DND-41 (cell line): ENCODE measurements around the gene GCSH.

ENCODE experiments used
- ATAC-seq: fragments of 200-7000 bp; cut with Tn5 transposase; 3 replicates; pipeline ENCODE4 v1.9.1; 2021; ENCODE audit warnings: low read depth; ENCODE audit not compliant: insufficient read depth
- DNase-seq: peaks from one replicate; pipeline ENCODE4 v3.0.0-alpha.2; 2020
- H2AFZ ChIP-seq: 2 replicates; pipeline ENCODE4 v1.6.0; 2012; ENCODE audit warnings: low read depth, low read length
- H3K27ac ChIP-seq: 2 replicates; pipeline ENCODE4 v1.5.1; 2012; ENCODE audit warnings: low read length, inconsistent platforms
- H3K27me3 ChIP-seq: fragments of 200-600 bp; sonication (generic); 2 replicates; pipeline ENCODE4 v1.6.0; 2012; ENCODE audit warnings: low read length, mild to moderate bottlenecking, inconsistent platforms; ENCODE audit not compliant: insufficient read depth, poor library complexity
- H3K36me3 ChIP-seq: 2 replicates; pipeline ENCODE4 v1.5.1; 2012; ENCODE audit warnings: low read length, inconsistent platforms; ENCODE audit not compliant: insufficient read depth
- H3K4me1 ChIP-seq: 2 replicates; pipeline ENCODE4 v1.5.1; 2012; ENCODE audit warnings: mild to moderate bottlenecking, low read length; ENCODE audit not compliant: insufficient read depth
- H3K4me2 ChIP-seq: 2 replicates; pipeline ENCODE4 v1.6.0; 2012; ENCODE audit warnings: mild to moderate bottlenecking, moderate library complexity, low read length, inconsistent platforms; ENCODE audit not compliant: insufficient read depth
- H3K4me3 ChIP-seq, 2 experiments: fragments of 200-600 bp in 1 of 2; shearing (Covaris generic) in 1 of 2; 2 replicates each; pipeline ENCODE4 v1.5.1; 2012 to 2016; ENCODE audit warnings: inconsistent platforms in 2 of 2, low read length in 2 of 2, mild to moderate bottlenecking in 2 of 2, low read depth in 1 of 2, moderate library complexity in 1 of 2
- H3K79me2 ChIP-seq: 2 replicates; pipeline ENCODE4 v1.6.0; 2012; ENCODE audit warnings: low read length, inconsistent platforms; ENCODE audit not compliant: insufficient read depth
- H3K9ac ChIP-seq: 2 replicates; pipeline ENCODE4 v1.6.0; 2012; ENCODE audit warnings: low read depth, mild to moderate bottlenecking, inconsistent platforms, low read length, moderate library complexity
- H3K9me3 ChIP-seq: 2 replicates; pipeline ENCODE4 v1.5.1; 2012; ENCODE audit warnings: low read length, moderate library complexity, mild to moderate bottlenecking, inconsistent platforms; ENCODE audit not compliant: insufficient read depth, severe bottlenecking
- H4K20me1 ChIP-seq: 2 replicates; pipeline ENCODE4 v1.6.0; 2012; ENCODE audit warnings: low read length; ENCODE audit not compliant: insufficient read depth
- CTCF ChIP-seq: IDR thresholded peaks from 2 replicates; pipeline ENCODE4 v1.5.1; 2012; ENCODE audit warnings: borderline replicate concordance, low read length, moderate library complexity, mild to moderate bottlenecking; ENCODE audit not compliant: poor library complexity, severe bottlenecking; ENCODE audit errors: extremely low read depth
- EZH2 ChIP-seq: IDR thresholded peaks from 3 replicates; pipeline ENCODE4 v1.6.1; 2012; ENCODE audit warnings: borderline replicate concordance, low read depth, mild to moderate bottlenecking, moderate library complexity, low read length, inconsistent platforms; ENCODE audit not compliant: severe bottlenecking

The GCSH gene

DNA sequence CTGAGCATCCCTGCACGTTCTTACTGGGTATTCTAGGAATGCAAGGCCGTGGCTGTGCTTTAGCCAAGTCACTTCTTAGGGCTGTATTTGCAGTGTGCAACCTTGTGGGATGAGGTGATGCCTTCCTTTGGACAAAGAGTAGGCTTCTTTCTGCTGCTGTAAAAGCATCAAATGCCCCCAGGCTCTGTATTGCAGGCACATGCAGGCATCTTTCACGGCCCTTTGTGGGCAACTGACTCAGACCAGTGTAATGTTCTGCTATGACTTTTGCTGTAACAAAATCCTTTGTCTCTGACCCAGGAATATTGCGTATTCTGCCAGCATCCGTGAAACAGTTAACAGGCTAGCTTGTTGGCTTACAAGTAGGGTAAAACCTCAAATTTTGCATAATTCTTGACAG, 30.9 kb upstream of the GCSH start:
- H3K27me3 ChIP-seq, result no peaks in the 10 kb centered on the region
- ATAC-seq (no peak), DNase-seq (no peak)
- no peak overlapping the region for H2AFZ ChIP-seq
- no peak overlapping the region for H3K4me3 ChIP-seq
- H3K36me3 ChIP-seq, result no peaks in the 10 kb centered on the region
- H4K20me1 ChIP-seq, result no peaks in the 10 kb centered on the region
- no peaks in the 10 kb centered on the region for H3K79me2 ChIP-seq
- no peak overlapping the region for H3K4me2 ChIP-seq
- no peaks in the 10 kb centered on the region for H3K9me3 ChIP-seq
- H3K9ac ChIP-seq, result no peak overlapping the region
- no peak for TF ChIP-seq EZH2
- TF ChIP-seq CTCF, result no peak
- H3K27ac ChIP-seq, result no peak overlapping the region
- no peaks in the 10 kb centered on the region for H3K4me1 ChIP-seq

DNA sequence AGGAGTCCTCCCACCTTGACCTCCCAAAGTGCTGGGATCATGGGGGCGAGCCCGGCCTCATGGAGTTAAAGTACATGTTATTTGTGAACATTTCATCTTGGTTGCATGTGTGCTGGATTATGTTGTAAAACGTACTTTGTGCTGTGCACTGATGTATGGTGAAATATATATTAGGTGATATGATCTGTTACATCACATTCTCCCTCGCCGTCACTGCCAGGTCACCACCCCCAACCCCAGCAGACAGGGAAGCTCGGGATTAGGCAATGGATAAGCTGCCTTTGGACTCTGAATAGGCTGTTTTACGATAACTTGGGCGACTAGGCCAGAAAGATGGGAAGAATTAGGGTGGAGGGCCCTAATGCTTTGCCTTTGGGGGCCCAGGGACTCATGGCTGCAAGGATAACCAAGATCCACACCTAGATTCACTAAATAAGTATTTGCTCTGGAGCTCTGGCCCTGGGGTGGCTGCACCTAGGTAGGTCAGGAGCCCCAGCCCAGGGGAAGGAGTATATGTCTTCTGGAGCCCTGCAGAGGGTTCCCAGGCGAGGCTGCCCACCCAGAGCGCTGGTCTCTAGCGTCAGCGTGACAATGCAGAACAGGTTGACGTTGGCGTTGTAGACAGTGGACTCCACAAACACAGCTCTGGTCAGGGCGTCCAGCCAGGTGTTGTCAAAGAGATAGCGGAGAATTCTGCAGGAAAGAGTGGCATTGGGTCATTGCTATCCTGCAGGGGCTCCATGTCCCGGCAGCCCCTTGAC, 27.1 kb upstream of the GCSH start:
- DNase-seq (no peak), ATAC-seq (no peak)
- H2AFZ ChIP-seq, result no peak overlapping the region
- H3K36me3 ChIP-seq, result no peaks in the 10 kb centered on the region
- no peaks in the 10 kb centered on the region for H3K27me3 ChIP-seq
- H3K79me2 ChIP-seq, result no peaks in the 10 kb centered on the region
- H3K4me3 ChIP-seq, result no peak overlapping the region
- no peaks in the 10 kb centered on the region for H3K9me3 ChIP-seq
- H4K20me1 ChIP-seq, result no peaks in the 10 kb centered on the region
- H3K27ac ChIP-seq, result no peak overlapping the region
- no peaks in the 10 kb centered on the region for H3K4me1 ChIP-seq
- no peak overlapping the region for H3K9ac ChIP-seq
- TF ChIP-seq CTCF (no peak), EZH2 (no peak)
- H3K4me2 ChIP-seq, result no peak overlapping the region

GRCh38 chr16:81121474-81121990, 25.3 kb upstream of the GCSH start:
- TF ChIP-seq EZH2 (no peak), CTCF (no peak)
- ATAC-seq (no peak), DNase-seq (no peak)
- Histone ChIP-seq H3K4me1 (no peaks in the 10 kb centered on the region), H3K79me2 (no peaks in the 10 kb centered on the region), H3K4me2 (no peak overlapping the region), H2AFZ (no peak overlapping the region), H3K27me3 (no peaks in the 10 kb centered on the region), H3K27ac (no peak overlapping the region), H3K36me3 (no peaks in the 10 kb centered on the region), H4K20me1 (no peaks in the 10 kb centered on the region), H3K9ac (no peak overlapping the region), H3K9me3 (no peaks in the 10 kb centered on the region), H3K4me3 (no peak overlapping the region)
